ENCODE measurements around the gene NEXN. TPM values are rescaled to one million over a fixed set of nuclear protein-coding genes. Genes with fewer than 3 reads are reported as not detected.

Gene NEXN
- polyA plus RNA-seq, 3 donors, result 0.31 to 3.5 (median 3.0) TPM

- H3K27me3 ChIP-seq (ENCODE audit: control insufficient read depth in 2 of 2, insufficient read depth in 2 of 2, low read length in 2 of 2), result no peaks in the 10 kb centered on the region
- no peak overlapping the region for H3K9ac ChIP-seq (ENCODE audit: insufficient read depth, low read length, poor library complexity, severe bottlenecking)
- WGBS (ENCODE audit: insufficient coverage), result no CpG with 5 or more reads among the region's 1 CpG
- H3K36me3 ChIP-seq (replicated peaks in 1 of 2; ENCODE audit: control insufficient read depth in 1 of 2, insufficient read depth in 2 of 2, low read length in 2 of 2), result peaks cover 3 to 7% of the 10 kb centered on the region in 2 donors
- H3K4me2 ChIP-seq (replicated peaks; ENCODE audit: extremely low read depth, low read length, poor library complexity, severe bottlenecking), result no peak overlapping the region
- H3K4me3 ChIP-seq (replicated peaks in 1 of 3; ENCODE audit: low read depth in 2 of 3, low read length in 3 of 3), result no peak overlapping the region
- no peak overlapping the region for H2AFZ ChIP-seq (ENCODE audit: insufficient read depth, low read depth, low read length, poor library complexity, severe bottlenecking)
- H3K27ac ChIP-seq (ENCODE audit: low read depth in 1 of 2, low read length in 2 of 2), result no peak overlapping the region
- no peaks in the 10 kb centered on the region for H3K79me2 ChIP-seq (ENCODE audit: insufficient read depth, low read length)
- Mint-ChIP-seq H3K9me3 (no peaks in the 10 kb centered on the region), H3K27ac (no peak overlapping the region), H3K4me3 (no peak overlapping the region), H3K27me3 (ENCODE audit: low read depth in 3 of 3) (peaks cover 0 to 2% (median 0%) of the 10 kb centered on the region in 3 donors), H3K36me3 (peaks cover 4 to 5% of the 10 kb centered on the region in 2 donors), H3K4me1 (no peaks in the 10 kb centered on the region)
- no peaks in the 10 kb centered on the region for H3K4me1 ChIP-seq (ENCODE audit: control insufficient read depth in 1 of 2, insufficient read depth in 2 of 2, low read length in 2 of 2)
- no peak for TF ChIP-seq CTCF (IDR thresholded peaks at IDR 0.05)
- intact Hi-C loops (cut with micrococcal nuclease), result no loop called here
- no peaks in the 10 kb centered on the region for H3K9me3 ChIP-seq (replicated peaks in 1 of 2; ENCODE audit: control insufficient read depth in 1 of 2, insufficient read depth in 1 of 2, low read length in 2 of 2)
- no peaks in the 10 kb centered on the region for H4K20me1 ChIP-seq (ENCODE audit: insufficient read depth, low read length)
- no peak for DNase-seq
Observed at GRCh38 chr1:77881061-77881460, 7.4 kb upstream of the NEXN start.

GRCh38 chr1:77882411-77882810 lies 6.0 kb upstream of the NEXN start:
- Histone ChIP-seq H3K36me3 (replicated peaks in 1 of 2; ENCODE audit: control insufficient read depth in 1 of 2, insufficient read depth in 2 of 2, low read length in 2 of 2) (no peaks in the 10 kb centered on the region), H3K4me3 (replicated peaks in 1 of 3; ENCODE audit: low read depth in 2 of 3, low read length in 3 of 3) (no peak overlapping the region), H2AFZ (ENCODE audit: insufficient read depth, low read depth, low read length, poor library complexity, severe bottlenecking) (no peak overlapping the region), H3K4me2 (replicated peaks; ENCODE audit: extremely low read depth, low read length, poor library complexity, severe bottlenecking) (no peak overlapping the region), H3K79me2 (ENCODE audit: insufficient read depth, low read length) (no peaks in the 10 kb centered on the region), H3K4me1 (ENCODE audit: control insufficient read depth in 1 of 2, insufficient read depth in 2 of 2, low read length in 2 of 2) (no peaks in the 10 kb centered on the region), H3K27ac (ENCODE audit: low read depth in 1 of 2, low read length in 2 of 2) (no peak overlapping the region), H3K9ac (ENCODE audit: insufficient read depth, low read length, poor library complexity, severe bottlenecking) (no peak overlapping the region), H3K9me3 (replicated peaks in 1 of 2; ENCODE audit: control insufficient read depth in 1 of 2, insufficient read depth in 1 of 2, low read length in 2 of 2) (no peaks in the 10 kb centered on the region), H3K27me3 (ENCODE audit: control insufficient read depth in 2 of 2, insufficient read depth in 2 of 2, low read length in 2 of 2) (peaks cover 0 to under 1% of the 10 kb centered on the region in 2 donors), H4K20me1 (ENCODE audit: insufficient read depth, low read length) (no peaks in the 10 kb centered on the region)
- no CpG with 5 or more reads among the region's 2 CpGs for WGBS (ENCODE audit: insufficient coverage)
- peaks cover 0 to 4% (median 1%) of the 10 kb centered on the region in 3 donors for H3K27me3 Mint-ChIP-seq (ENCODE audit: low read depth in 3 of 3)
- H3K4me3 Mint-ChIP-seq, result no peak overlapping the region
- TF ChIP-seq CTCF (IDR thresholded peaks at IDR 0.05), result no peak
- no peak overlapping the region for H3K27ac Mint-ChIP-seq
- no peak for DNase-seq
- H3K9me3 Mint-ChIP-seq, result peaks cover 0 to 1% (median 0%) of the 10 kb centered on the region in 7 donors
- peaks cover 5 to 6% of the 10 kb centered on the region in 2 donors for H3K36me3 Mint-ChIP-seq
- no peaks in the 10 kb centered on the region for H3K4me1 Mint-ChIP-seq
- intact Hi-C loops (cut with micrococcal nuclease), result no loop called here

Data from CD14-positive monocyte (primary cell).